Mesendoderm (in vitro differentiated cells): ENCODE results near the gene CASKIN2.

Experiments used
- DNase-seq: peaks from one replicate; pipeline ENCODE4 v3.0.0; 2013
- H2AK5ac ChIP-seq: 2 replicates; pipeline ENCODE4 v1.6.1; 2013; ENCODE audit warnings: low read length, inconsistent platforms
- H2BK120ac ChIP-seq: 2 replicates; pipeline ENCODE4 v1.6.1; 2013; ENCODE audit warnings: low read depth, mild to moderate bottlenecking, low read length, moderate library complexity, mixed read lengths
- H2BK15ac ChIP-seq: replicated peaks from 2 replicates; pipeline ENCODE4 v1.6.1; 2013; ENCODE audit warnings: low read depth, mild to moderate bottlenecking, moderate library complexity
- H2BK5ac ChIP-seq: 2 replicates; pipeline ENCODE4 v1.6.1; 2013; ENCODE audit warnings: low read length, inconsistent platforms
- H3K18ac ChIP-seq: 2 replicates; pipeline ENCODE4 v1.6.1; 2013; ENCODE audit warnings: mild to moderate bottlenecking, low read length, mixed read lengths
- H3K23ac ChIP-seq: one replicate; pipeline ENCODE4 v1.6.1; 2013; ENCODE audit warnings: low read length
- H3K27ac ChIP-seq: 2 replicates; pipeline ENCODE4 v1.5.1; 2013; ENCODE audit warnings: low read depth, mild to moderate bottlenecking, inconsistent platforms, low read length, moderate library complexity
- H3K27me3 ChIP-seq: 2 replicates; pipeline ENCODE4 v1.6.1; 2013; ENCODE audit warnings: low read length, control low read depth, mild to moderate bottlenecking, inconsistent platforms; ENCODE audit not compliant: insufficient read depth, poor library complexity
- H3K36me3 ChIP-seq: 2 replicates; pipeline ENCODE4 v1.6.1; 2013; ENCODE audit warnings: low read length, inconsistent platforms; ENCODE audit not compliant: control insufficient read depth, insufficient read depth
- H3K4ac ChIP-seq: one replicate; pipeline ENCODE4 v1.6.1; 2013; ENCODE audit warnings: low read depth, mild to moderate bottlenecking, low read length, moderate library complexity
- H3K4me1 ChIP-seq: 2 replicates; pipeline ENCODE4 v1.6.1; 2013; ENCODE audit warnings: low read depth, low read length, inconsistent platforms; ENCODE audit not compliant: control insufficient read depth
- H3K4me2 ChIP-seq: 2 replicates; pipeline ENCODE4 v1.6.1; 2013; ENCODE audit warnings: low read length
- H3K4me3 ChIP-seq: 2 replicates; pipeline ENCODE4 v1.5.1; 2013; ENCODE audit warnings: mild to moderate bottlenecking, low read length
- H3K56ac ChIP-seq: one replicate; pipeline ENCODE4 v1.6.1; 2013; ENCODE audit warnings: low read length
- H3K79me1 ChIP-seq: 2 replicates; pipeline ENCODE4 v1.6.1; 2013; ENCODE audit warnings: low read length, inconsistent platforms
- H3K79me2 ChIP-seq: 2 replicates; pipeline ENCODE4 v1.6.1; 2013; ENCODE audit warnings: mild to moderate bottlenecking, low read length; ENCODE audit not compliant: control insufficient read depth, insufficient read depth
- H3K9ac ChIP-seq: 2 replicates; pipeline ENCODE4 v1.6.1; 2013; ENCODE audit warnings: low read length, inconsistent platforms
- H4K5ac ChIP-seq: one replicate; pipeline ENCODE4 v1.6.1; 2013; ENCODE audit warnings: low read length
- H4K8ac ChIP-seq: one replicate; pipeline ENCODE4 v1.6.1; 2013; ENCODE audit warnings: low read depth, mild to moderate bottlenecking, control low read depth, low read length, moderate library complexity
- WGBS: extraction: QIAGEN DNeasy Blood & Tissue Kit; methylation state at CpG from one replicate; pipeline ENCODE4 v1.1.7; 2013; ENCODE audit warnings: low lambda C conversion rate, missing lambda C conversion rate; ENCODE audit not compliant: insufficient coverage; ENCODE audit errors: extremely low coverage; 5-methylcytosine and 5-hydroxymethylcytosine counted together

The CASKIN2 gene

DNA sequence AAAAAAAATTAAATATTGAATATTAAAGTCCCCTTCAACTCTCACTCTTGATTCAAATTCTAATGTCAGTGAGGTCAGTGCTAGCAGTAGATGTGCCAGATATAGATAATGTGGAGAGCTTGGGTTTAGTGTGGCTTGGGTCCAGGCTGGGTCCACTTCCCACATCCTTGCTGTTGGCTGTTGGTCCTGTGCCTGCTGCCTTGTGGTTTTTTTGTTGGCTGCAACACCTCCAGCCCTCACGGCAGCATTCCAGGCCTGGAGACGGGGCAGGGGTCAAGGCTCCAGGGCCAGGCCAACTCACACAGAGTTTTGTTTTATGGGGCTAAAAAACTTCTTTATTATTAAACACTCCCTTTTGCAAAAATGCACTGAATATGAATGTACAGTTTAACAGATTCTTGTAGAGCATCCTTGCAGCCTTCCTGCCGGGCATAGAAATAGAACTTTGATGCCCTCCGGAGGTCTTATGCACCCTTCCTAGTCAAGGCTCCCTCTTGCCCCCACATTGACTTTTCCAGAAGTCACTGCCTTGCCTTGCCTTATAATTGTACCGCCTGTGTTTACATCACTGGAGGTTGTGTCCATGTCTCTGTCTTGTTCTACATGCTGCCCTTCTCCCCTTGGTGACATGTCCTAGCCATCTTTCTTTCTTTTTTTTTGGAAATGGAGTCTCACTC, 46.7 kb upstream of the CASKIN2 start:
- no peaks in the 10 kb centered on the region for H3K79me1 ChIP-seq
- H3K23ac ChIP-seq: no peak overlapping the region
- no peaks in the 10 kb centered on the region for H3K36me3 ChIP-seq
- H2AK5ac ChIP-seq: no peak overlapping the region
- H3K4me1 ChIP-seq: no peaks in the 10 kb centered on the region
- DNase-seq: no peak
- no CpG with 5 or more reads among the region's 5 CpGs for WGBS
- H3K27me3 ChIP-seq: no peaks in the 10 kb centered on the region
- no peak overlapping the region for H2BK120ac ChIP-seq
- no peak overlapping the region for H2BK5ac ChIP-seq
- no peak overlapping the region for H3K27ac ChIP-seq
- H3K18ac ChIP-seq: no peak overlapping the region
- no peaks in the 10 kb centered on the region for H3K79me2 ChIP-seq
- no peak overlapping the region for H3K4me3 ChIP-seq
- no peak overlapping the region for H4K5ac ChIP-seq
- no peak overlapping the region for H2BK15ac ChIP-seq
- no peak overlapping the region for H3K9ac ChIP-seq
- H4K8ac ChIP-seq: no peak overlapping the region
- H3K4ac ChIP-seq: no peak overlapping the region
- H3K56ac ChIP-seq: no peak overlapping the region
- H3K4me2 ChIP-seq: no peak overlapping the region

DNA sequence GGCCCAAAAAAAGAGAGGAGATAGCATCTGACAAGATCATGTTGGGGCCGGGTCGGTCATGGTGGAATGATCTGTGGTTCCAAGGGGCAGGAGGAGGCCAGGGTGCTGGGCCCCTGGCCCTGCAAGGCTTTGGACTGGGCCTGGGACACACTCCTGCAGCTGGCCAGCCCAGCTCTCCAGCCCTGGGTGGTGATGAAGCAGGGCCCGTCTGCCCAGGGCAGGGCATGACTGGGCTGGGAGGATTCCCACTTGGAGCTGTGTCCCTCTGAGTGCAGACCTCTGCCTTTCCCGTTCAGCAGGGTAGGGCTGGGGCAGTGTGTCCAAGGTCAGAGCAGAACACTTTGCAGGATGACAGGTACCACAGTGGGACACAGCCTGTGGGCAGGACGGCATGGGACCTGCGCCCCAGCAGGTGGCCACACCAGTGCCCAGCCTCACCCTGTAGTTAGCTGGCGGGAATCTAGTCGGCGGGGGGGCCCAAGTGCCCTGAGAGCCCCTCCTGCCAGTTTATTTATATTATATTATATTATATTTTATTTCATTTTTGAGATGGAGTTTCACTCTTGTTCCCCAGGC, 44.7 kb upstream of the CASKIN2 start:
- no peak overlapping the region for H3K27ac ChIP-seq
- H2BK5ac ChIP-seq: no peak overlapping the region
- WGBS: no CpG with 5 or more reads among the region's 9 CpGs
- H2BK120ac ChIP-seq: no peak overlapping the region
- no peak overlapping the region for H4K5ac ChIP-seq
- no peak overlapping the region for H3K9ac ChIP-seq
- H3K4me2 ChIP-seq: no peak overlapping the region
- H3K79me2 ChIP-seq: no peaks in the 10 kb centered on the region
- H3K56ac ChIP-seq: no peak overlapping the region
- no peak overlapping the region for H2BK15ac ChIP-seq
- H2AK5ac ChIP-seq: no peak overlapping the region
- no peak overlapping the region for H3K23ac ChIP-seq
- H3K79me1 ChIP-seq: no peaks in the 10 kb centered on the region
- DNase-seq: no peak
- no peak overlapping the region for H3K4me3 ChIP-seq
- no peak overlapping the region for H3K18ac ChIP-seq
- H4K8ac ChIP-seq: no peak overlapping the region
- no peaks in the 10 kb centered on the region for H3K36me3 ChIP-seq
- no peaks in the 10 kb centered on the region for H3K27me3 ChIP-seq
- H3K4me1 ChIP-seq: no peaks in the 10 kb centered on the region
- no peak overlapping the region for H3K4ac ChIP-seq

GRCh38 chr17:75558666-75559530, 43.6 kb upstream of the CASKIN2 start:
- no peak overlapping the region for H2BK5ac ChIP-seq
- DNase-seq: no peak
- H2BK15ac ChIP-seq: no peak overlapping the region
- H3K36me3 ChIP-seq: no peaks in the 10 kb centered on the region
- no peaks in the 10 kb centered on the region for H3K27me3 ChIP-seq
- no peak overlapping the region for H4K8ac ChIP-seq
- H3K79me1 ChIP-seq: no peaks in the 10 kb centered on the region
- WGBS: no CpG with 5 or more reads among the region's 38 CpGs
- no peak overlapping the region for H3K9ac ChIP-seq
- H2BK120ac ChIP-seq: no peak overlapping the region
- H3K27ac ChIP-seq: no peak overlapping the region
- H3K4ac ChIP-seq: no peak overlapping the region
- no peak overlapping the region for H3K23ac ChIP-seq
- H3K4me1 ChIP-seq: no peaks in the 10 kb centered on the region
- no peak overlapping the region for H4K5ac ChIP-seq
- H3K18ac ChIP-seq: no peak overlapping the region
- no peak overlapping the region for H3K4me3 ChIP-seq
- no peaks in the 10 kb centered on the region for H3K79me2 ChIP-seq
- H2AK5ac ChIP-seq: no peak overlapping the region
- H3K4me2 ChIP-seq: no peak overlapping the region
- no peak overlapping the region for H3K56ac ChIP-seq

- Histone ChIP-seq H3K4me2 (no peak overlapping the region), H3K4me3 (no peak overlapping the region), H3K18ac (no peak overlapping the region), H3K36me3 (no peaks in the 10 kb centered on the region), H2AK5ac (no peak overlapping the region), H3K27me3 (no peaks in the 10 kb centered on the region), H3K23ac (no peak overlapping the region), H2BK120ac (no peak overlapping the region), H2BK5ac (no peak overlapping the region), H4K8ac (no peak overlapping the region), H3K79me2 (no peaks in the 10 kb centered on the region), H3K4ac (no peak overlapping the region), H2BK15ac (no peak overlapping the region), H3K79me1 (no peaks in the 10 kb centered on the region), H3K56ac (peak overlapping the region; percentile 42), H3K27ac (no peak overlapping the region), H3K9ac (no peak overlapping the region), H4K5ac (no peak overlapping the region), H3K4me1 (no peaks in the 10 kb centered on the region)
- DNase-seq: no peak
- no CpG with 5 or more reads among the region's 18 CpGs for WGBS
These were observed 42.7 kb upstream of the CASKIN2 start for GRCh38 chr17:75557852-75558665.

GRCh38 chr17:75557075-75557851, 41.9 kb upstream of the CASKIN2 start:
- H3K79me1 ChIP-seq: no peaks in the 10 kb centered on the region
- H3K4me2 ChIP-seq: no peak overlapping the region
- no peak overlapping the region for H3K23ac ChIP-seq
- no peak overlapping the region for H4K5ac ChIP-seq
- H3K4me3 ChIP-seq: no peak overlapping the region
- no peak overlapping the region for H2AK5ac ChIP-seq
- H3K4ac ChIP-seq: no peak overlapping the region
- no peaks in the 10 kb centered on the region for H3K27me3 ChIP-seq
- peaks cover 1% of the 10 kb centered on the region for H3K4me1 ChIP-seq
- DNase-seq: peak; percentile 25
- no peak overlapping the region for H3K27ac ChIP-seq
- no CpG with 5 or more reads among the region's 15 CpGs for WGBS
- H3K36me3 ChIP-seq: no peaks in the 10 kb centered on the region
- no peak overlapping the region for H2BK15ac ChIP-seq
- no peaks in the 10 kb centered on the region for H3K79me2 ChIP-seq
- H2BK5ac ChIP-seq: no peak overlapping the region
- no peak overlapping the region for H3K18ac ChIP-seq
- H3K56ac ChIP-seq: peak overlapping the region; percentile 42
- H3K9ac ChIP-seq: no peak overlapping the region
- no peak overlapping the region for H2BK120ac ChIP-seq
- H4K8ac ChIP-seq: no peak overlapping the region
